ENCODE results near the gene PPP5C. TPM values are rescaled to one million over a fixed set of nuclear protein-coding genes. Genes with fewer than 3 reads are reported as not detected.

Gene PPP5C
- total RNA-seq, 4 donors from 2014 or later, result 38.2 to 66.0 (median 51.3) TPM

DNA sequence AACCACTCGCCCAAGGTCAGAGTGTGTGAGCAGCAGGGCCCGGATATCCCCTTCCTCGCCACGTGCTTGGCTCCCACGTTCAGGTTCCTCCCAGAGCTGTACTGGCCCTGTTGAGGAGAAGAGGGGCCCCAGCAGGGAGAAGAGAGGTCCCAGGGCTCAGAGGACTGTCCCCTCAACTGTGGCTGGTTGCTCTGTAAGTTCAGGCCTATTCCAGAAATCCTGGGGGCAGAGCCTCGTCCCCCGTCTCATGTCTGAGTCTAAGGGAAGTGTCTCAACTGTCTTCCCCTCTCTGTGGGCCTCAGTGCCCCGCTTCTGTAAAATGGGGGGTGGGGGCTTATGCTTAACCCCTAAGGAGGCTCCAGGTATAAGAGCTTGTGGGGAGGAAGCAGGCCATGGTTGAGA, 3.9 kb downstream of the PPP5C start:
- Histone ChIP-seq H3K4me1 (peaks cover 54% of the 10 kb centered on the region), H3K4me3 (no peak overlapping the region)

DNA sequence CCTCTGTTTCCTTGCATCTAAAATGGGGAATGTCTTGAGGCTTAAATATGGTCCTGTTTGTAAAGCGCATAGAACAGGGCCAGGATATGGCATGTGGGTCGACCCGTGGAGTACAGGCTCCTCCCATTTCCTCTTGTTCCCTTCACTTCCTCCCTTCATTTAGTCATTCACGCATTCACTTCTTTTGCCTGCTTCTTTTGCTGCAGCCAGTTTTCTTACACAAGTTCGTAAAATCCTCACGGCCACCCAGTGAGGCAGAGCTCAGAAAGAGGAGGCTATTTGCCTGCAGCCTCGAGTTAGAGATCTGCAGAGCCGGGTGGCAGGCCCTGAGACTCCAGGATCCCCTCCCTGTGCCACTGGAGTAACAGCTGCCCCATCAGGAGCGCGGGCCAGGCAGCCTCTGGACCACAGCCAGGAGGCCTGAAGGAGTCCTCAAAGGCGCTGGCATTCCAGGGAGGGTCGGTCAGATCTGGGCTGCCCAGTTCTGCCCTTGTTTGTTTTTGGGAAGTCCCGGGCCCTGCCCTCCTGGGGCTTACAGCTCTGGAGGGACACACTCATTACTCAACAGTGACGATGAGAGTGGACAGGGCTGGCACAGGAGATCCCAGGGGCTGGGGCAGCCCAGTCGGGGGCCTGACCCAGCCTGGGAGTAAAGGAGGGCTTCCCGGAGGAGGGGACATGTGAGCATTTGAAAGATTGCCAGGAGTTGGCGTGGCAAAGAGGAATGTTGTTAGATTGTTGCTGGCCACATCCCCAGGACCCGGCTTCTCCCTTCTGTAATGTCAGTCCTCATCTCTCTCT, 4.6 kb downstream of the PPP5C start:
- H3K4me3 ChIP-seq, result no peak overlapping the region
- peak in 1 of 2 donors; percentile 85 for DNase-seq (ENCODE audit: low spot score in 2 of 2)
- no peaks in the 10 kb centered on the region for H3K27me3 ChIP-seq
- peaks cover 50% of the 10 kb centered on the region for H3K4me1 ChIP-seq
- H3K27ac ChIP-seq, result peak overlapping the region; percentile 59
- whole genome bisulfite sequencing, result 25% methylated on average over 14 of the region's 18 CpGs
- no peaks in the 10 kb centered on the region for H3K9me3 ChIP-seq
- TF ChIP-seq POLR2A (IDR thresholded peaks at IDR 0.05) (no peak), EP300 (IDR thresholded peaks at IDR 0.05) (no peak), POLR2AphosphoS5 (IDR thresholded peaks at IDR 0.05) (no peak)
- TF ChIP-seq, protein P1, sequence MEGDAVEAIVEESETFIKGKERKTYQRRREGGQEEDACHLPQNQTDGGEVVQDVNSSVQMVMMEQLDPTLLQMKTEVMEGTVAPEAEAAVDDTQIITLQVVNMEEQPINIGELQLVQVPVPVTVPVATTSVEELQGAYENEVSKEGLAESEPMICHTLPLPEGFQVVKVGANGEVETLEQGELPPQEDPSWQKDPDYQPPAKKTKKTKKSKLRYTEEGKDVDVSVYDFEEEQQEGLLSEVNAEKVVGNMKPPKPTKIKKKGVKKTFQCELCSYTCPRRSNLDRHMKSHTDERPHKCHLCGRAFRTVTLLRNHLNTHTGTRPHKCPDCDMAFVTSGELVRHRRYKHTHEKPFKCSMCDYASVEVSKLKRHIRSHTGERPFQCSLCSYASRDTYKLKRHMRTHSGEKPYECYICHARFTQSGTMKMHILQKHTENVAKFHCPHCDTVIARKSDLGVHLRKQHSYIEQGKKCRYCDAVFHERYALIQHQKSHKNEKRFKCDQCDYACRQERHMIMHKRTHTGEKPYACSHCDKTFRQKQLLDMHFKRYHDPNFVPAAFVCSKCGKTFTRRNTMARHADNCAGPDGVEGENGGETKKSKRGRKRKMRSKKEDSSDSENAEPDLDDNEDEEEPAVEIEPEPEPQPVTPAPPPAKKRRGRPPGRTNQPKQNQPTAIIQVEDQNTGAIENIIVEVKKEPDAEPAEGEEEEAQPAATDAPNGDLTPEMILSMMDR (IDR thresholded peaks at IDR 0.05), result no peak
- peaks cover 35% of the 10 kb centered on the region for H3K36me3 ChIP-seq

More for the DNA sequence above, 3.9 kb downstream of the PPP5C start:
- Histone ChIP-seq H3K27me3 (no peaks in the 10 kb centered on the region), H3K9me3 (no peaks in the 10 kb centered on the region), H3K27ac (peak overlapping the region; percentile 59), H3K36me3 (peaks cover 28% of the 10 kb centered on the region)
- 31% methylated on average over 6 of the region's 8 CpGs for WGBS
- TF ChIP-seq EP300 (IDR thresholded peaks at IDR 0.05) (no peak), POLR2AphosphoS5 (IDR thresholded peaks at IDR 0.05) (no peak), POLR2A (IDR thresholded peaks at IDR 0.05) (no peak)
- TF ChIP-seq, protein P1 (IDR thresholded peaks at IDR 0.05), result no peak
- no peak for DNase-seq (ENCODE audit: low spot score in 2 of 2)

DNA sequence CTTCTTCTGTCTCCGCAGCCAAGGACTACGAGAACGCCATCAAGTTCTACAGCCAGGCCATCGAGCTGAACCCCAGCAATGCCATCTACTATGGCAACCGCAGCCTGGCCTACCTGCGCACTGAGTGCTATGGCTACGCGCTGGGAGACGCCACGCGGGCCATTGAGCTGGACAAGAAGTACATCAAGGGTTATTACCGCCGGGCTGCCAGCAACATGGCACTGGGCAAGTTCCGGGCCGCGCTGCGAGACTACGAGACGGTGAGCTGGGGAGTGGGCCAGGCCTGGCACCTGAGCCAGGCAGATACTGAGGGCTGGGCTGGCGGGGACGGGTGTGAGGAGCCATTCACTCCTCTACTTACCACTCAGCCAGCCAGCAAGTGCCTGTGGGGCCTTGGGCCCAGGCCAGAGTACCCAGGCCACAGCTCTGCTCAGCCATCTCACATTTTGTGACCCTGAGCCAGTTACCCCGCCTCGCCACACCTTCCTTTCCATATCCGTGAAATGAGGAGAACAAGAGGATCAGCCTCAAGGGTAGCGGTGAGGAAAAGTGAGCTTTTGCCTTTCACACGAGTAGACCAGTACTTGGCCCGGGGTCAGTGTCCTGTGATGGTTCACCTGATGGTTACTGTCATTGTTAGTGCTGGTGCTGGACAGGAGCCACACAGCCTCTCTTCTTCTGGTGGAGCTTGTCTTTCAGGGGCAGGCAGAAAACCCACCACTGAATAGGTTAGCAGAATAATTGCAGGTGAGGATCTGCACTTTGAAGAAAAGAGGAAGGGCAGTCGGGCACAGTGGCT, 7.0 kb downstream of the PPP5C start:
- TF ChIP-seq EP300 (IDR thresholded peaks at IDR 0.05) (no peak), POLR2AphosphoS5 (IDR thresholded peaks at IDR 0.05) (no peak), POLR2A (IDR thresholded peaks at IDR 0.05) (no peak)
- TF ChIP-seq, protein P1 (IDR thresholded peaks at IDR 0.05), result no peak
- peaks cover 32% of the 10 kb centered on the region for H3K4me1 ChIP-seq
- no peaks in the 10 kb centered on the region for H3K27me3 ChIP-seq
- no peak overlapping the region for H3K4me3 ChIP-seq
- H3K27ac ChIP-seq, result no peak overlapping the region
- H3K9me3 ChIP-seq, result no peaks in the 10 kb centered on the region
- WGBS, result 63% methylated on average over 22 of the region's 28 CpGs
- DNase-seq (ENCODE audit: low spot score in 2 of 2), result no peak
- peaks cover 40% of the 10 kb centered on the region for H3K36me3 ChIP-seq

DNA sequence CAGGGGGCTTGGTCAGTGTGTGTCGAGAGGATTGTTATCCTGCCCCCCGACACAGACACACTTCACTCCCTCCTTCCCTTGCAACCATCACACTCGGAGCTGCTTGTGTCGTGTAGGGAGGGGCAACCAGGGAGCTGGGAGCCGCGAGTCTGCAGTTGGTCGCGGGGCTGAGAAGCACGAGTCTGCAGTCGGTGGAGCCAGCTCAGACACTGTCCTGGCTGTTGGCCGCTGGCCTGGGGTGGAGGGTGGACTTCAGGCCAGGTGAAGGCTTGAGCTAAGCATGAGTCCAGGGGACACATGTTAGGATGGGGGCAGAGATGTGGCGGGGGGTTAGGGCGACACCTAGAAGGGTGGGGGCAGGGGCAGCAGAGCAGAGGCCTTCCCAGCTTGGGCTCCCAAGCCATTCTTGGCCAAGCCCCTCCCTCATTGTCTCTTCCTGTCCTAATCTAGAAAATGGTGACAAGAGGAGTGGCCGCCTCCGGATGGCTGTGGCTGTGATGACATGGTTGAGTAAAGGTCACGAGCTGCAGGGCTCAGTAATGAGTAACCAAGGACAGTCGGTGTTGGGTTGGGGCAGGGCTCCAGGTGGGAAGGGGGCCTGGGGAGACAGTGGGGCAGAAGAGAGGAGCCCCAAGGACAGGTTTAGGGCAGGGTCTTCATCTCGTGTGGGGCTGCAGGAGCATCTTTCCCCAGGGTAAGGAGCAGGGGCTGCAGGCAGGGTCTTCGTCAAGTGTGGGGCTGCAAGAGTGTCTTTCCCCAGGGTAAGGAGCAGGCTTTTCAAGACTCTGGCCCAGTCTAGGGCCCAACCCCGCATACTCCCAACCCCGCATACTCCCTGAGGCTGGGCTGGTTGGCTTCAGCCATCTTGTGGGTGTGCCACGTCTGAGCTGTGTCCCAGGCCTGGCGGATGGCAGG, 8.6 kb downstream of the PPP5C start:
- WGBS, result 87% methylated on average over 10 of the region's 23 CpGs
- no peaks in the 10 kb centered on the region for H3K27me3 ChIP-seq
- peak in 1 of 2 donors; percentile 55 for DNase-seq (ENCODE audit: low spot score in 2 of 2)
- no peak overlapping the region for H3K4me3 ChIP-seq
- H3K9me3 ChIP-seq, result no peaks in the 10 kb centered on the region
- H3K36me3 ChIP-seq, result peaks cover 40% of the 10 kb centered on the region
- H3K27ac ChIP-seq, result no peak overlapping the region
- no peak for TF ChIP-seq POLR2AphosphoS5 (IDR thresholded peaks at IDR 0.05)
- TF ChIP-seq POLR2A (IDR thresholded peaks at IDR 0.05), result no peak
- TF ChIP-seq, protein P1 (IDR thresholded peaks at IDR 0.05), result no peak
- no peak for TF ChIP-seq EP300 (IDR thresholded peaks at IDR 0.05)
- peaks cover 18% of the 10 kb centered on the region for H3K4me1 ChIP-seq
